Sigmoid colon (tissue), 4 donors: ENCODE results near the gene CCDC148.

ENCODE experiments used
- EP300 ChIP-seq, 4 donors: sonication (generic); formaldehyde crosslinking; IDR thresholded peaks; one replicate each; pipeline ENCODE4 v1.6.1; 2017; ENCODE audit warnings: antibody characterized with exemption in 4 of 4
- POLR2A ChIP-seq, 2 donors: fragments of 450-650 bp; IDR thresholded peaks; one replicate each; pipeline ENCODE4 v1.6.1; 2016; ENCODE audit warnings: antibody characterized with exemption in 2 of 2, mild to moderate bottlenecking in 2 of 2, moderate library complexity in 2 of 2
- TF ChIP-seq, protein P1 (sequence below), 4 experiments: fragments of 450-650 bp in 3 of 4; fragments of 200-600 bp in 1 of 4; IDR thresholded peaks; one replicate each; pipeline ENCODE4 v1.5.1; 2016 to 2019; ENCODE audit warnings: antibody characterized with exemption in 4 of 4, mild to moderate bottlenecking in 3 of 4, moderate library complexity in 2 of 4

- TF ChIP-seq, protein P1, sequence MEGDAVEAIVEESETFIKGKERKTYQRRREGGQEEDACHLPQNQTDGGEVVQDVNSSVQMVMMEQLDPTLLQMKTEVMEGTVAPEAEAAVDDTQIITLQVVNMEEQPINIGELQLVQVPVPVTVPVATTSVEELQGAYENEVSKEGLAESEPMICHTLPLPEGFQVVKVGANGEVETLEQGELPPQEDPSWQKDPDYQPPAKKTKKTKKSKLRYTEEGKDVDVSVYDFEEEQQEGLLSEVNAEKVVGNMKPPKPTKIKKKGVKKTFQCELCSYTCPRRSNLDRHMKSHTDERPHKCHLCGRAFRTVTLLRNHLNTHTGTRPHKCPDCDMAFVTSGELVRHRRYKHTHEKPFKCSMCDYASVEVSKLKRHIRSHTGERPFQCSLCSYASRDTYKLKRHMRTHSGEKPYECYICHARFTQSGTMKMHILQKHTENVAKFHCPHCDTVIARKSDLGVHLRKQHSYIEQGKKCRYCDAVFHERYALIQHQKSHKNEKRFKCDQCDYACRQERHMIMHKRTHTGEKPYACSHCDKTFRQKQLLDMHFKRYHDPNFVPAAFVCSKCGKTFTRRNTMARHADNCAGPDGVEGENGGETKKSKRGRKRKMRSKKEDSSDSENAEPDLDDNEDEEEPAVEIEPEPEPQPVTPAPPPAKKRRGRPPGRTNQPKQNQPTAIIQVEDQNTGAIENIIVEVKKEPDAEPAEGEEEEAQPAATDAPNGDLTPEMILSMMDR (IDR thresholded peaks at IDR 0.05), result no peak
- TF ChIP-seq POLR2A (IDR thresholded peaks at IDR 0.05), result no peak
- TF ChIP-seq EP300 (IDR thresholded peaks at IDR 0.05), result no peak
These were observed 325.6 kb downstream of the CCDC148 start for GRCh38 chr2:158130832-158131473.
